Breast epithelium (tissue), 4 donors: ENCODE measurements around the gene SDR9C7. TPM values are rescaled to one million over a fixed set of nuclear protein-coding genes. Genes with fewer than 3 reads are reported as not detected.

Experiments used
- DNase-seq, 2 donors: peaks; one replicate each; pipeline ENCODE4 v3.0.0-alpha.2; 2019; ENCODE audit warnings: low spot score in 2 of 2
- H3K27ac ChIP-seq, 2 donors: fragments of 200-600 bp; sonication (generic) in 1 of 2; one replicate each; pipeline ENCODE4 v1.5.1; 2016 to 2019; ENCODE audit warnings: mild to moderate bottlenecking in 1 of 2
- H3K27me3 ChIP-seq, 2 donors: fragments of 200-600 bp; sonication (generic) in 1 of 2; one replicate each; pipeline versions ENCODE4 v1.5.1 to v1.6.0; 2017 to 2019; ENCODE audit warnings: control low read depth in 1 of 2, mild to moderate bottlenecking in 1 of 2
- H3K36me3 ChIP-seq: fragments of 200-600 bp; one replicate; pipeline ENCODE4 v1.5.1; 2019
- H3K4me1 ChIP-seq, 2 donors: fragments of 200-600 bp; sonication (generic); one replicate each; pipeline ENCODE4 v1.5.1; 2016 to 2019; ENCODE audit warnings: control low read depth in 1 of 2
- H3K4me3 ChIP-seq, 3 donors: fragments of 200-600 bp; sonication (generic); 1 replicate in 2 of 3; 2 replicates in 1 of 3; pipeline ENCODE4 v1.5.1; 2016 to 2019; ENCODE audit warnings: mild to moderate bottlenecking in 3 of 3, moderate library complexity in 2 of 3
- H3K9me3 ChIP-seq, 2 donors: fragments of 200-600 bp; sonication (generic) in 1 of 2; one replicate each; pipeline ENCODE4 v1.5.1; 2016 to 2019; ENCODE audit warnings: control low read depth in 1 of 2
- POLR2A ChIP-seq: fragments of 450-650 bp; IDR thresholded peaks from one replicate; pipeline ENCODE4 v1.6.1; 2016; ENCODE audit warnings: antibody characterized with exemption, mild to moderate bottlenecking, moderate library complexity
- POLR2AphosphoS5 ChIP-seq, 3 donors: sonication (generic); formaldehyde crosslinking; IDR thresholded peaks; one replicate each; pipeline ENCODE4 v1.6.1; 2017; ENCODE audit warnings: antibody characterized with exemption in 3 of 3
- intact Hi-C: fragments of 100-400 bp; cut with DNase I; formaldehyde crosslinking; loops from one replicate; pipeline ENCODE4 v1.15.1; 2023; ENCODE audit warnings: low total_unique reads
- total RNA-seq, 3 donors: library from RNA; depleted of rRNA; stranded (reverse); fragments of >200 nt; gene quantifications; one replicate each; pipeline ENCODE4 v1.1.0, GENCODE V29; 2016
- TF ChIP-seq, protein P1 (sequence below), 3 donors: fragments of 450-650 bp; IDR thresholded peaks; one replicate each; pipeline ENCODE4 v1.5.1; 2016 to 2017; ENCODE audit warnings: antibody characterized with exemption in 3 of 3, mild to moderate bottlenecking in 3 of 3, moderate library complexity in 3 of 3

SDR9C7 gene
- total RNA-seq, 3 donors from 2014 or later = not detected

DNA sequence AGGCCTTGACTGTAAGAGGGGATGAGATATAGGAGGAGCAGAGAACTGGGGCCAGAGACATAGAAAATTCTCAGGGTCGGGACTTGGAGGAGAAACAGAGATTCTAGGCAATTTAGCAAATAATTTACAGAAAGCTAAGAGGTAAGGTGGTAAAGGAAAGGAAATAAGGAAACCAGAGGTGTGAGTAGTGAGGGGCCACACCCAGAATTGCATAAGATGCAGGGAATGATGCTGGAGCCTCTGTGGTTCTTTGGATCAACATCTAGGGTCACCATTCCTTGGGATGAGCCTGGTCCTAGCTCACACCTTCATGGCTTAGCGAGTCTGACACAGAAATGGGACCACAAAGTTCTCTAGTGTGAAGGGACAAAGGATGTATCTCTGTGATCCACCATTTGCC is 949 bp upstream of the SDR9C7 start:
- no peak for TF ChIP-seq POLR2AphosphoS5 (IDR thresholded peaks at IDR 0.05)
- TF ChIP-seq POLR2A = no peak
- TF ChIP-seq, protein P1, sequence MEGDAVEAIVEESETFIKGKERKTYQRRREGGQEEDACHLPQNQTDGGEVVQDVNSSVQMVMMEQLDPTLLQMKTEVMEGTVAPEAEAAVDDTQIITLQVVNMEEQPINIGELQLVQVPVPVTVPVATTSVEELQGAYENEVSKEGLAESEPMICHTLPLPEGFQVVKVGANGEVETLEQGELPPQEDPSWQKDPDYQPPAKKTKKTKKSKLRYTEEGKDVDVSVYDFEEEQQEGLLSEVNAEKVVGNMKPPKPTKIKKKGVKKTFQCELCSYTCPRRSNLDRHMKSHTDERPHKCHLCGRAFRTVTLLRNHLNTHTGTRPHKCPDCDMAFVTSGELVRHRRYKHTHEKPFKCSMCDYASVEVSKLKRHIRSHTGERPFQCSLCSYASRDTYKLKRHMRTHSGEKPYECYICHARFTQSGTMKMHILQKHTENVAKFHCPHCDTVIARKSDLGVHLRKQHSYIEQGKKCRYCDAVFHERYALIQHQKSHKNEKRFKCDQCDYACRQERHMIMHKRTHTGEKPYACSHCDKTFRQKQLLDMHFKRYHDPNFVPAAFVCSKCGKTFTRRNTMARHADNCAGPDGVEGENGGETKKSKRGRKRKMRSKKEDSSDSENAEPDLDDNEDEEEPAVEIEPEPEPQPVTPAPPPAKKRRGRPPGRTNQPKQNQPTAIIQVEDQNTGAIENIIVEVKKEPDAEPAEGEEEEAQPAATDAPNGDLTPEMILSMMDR (IDR thresholded peaks at IDR 0.05) = no peak
- DNase-seq = no peak
- H3K27ac ChIP-seq = no peak overlapping the region
- intact Hi-C loops = no loop called here
- no peaks in the 10 kb centered on the region for H3K9me3 ChIP-seq
- H3K36me3 ChIP-seq = no peaks in the 10 kb centered on the region
- H3K4me3 ChIP-seq = no peak overlapping the region
- H3K27me3 ChIP-seq = no peaks in the 10 kb centered on the region
- no peaks in the 10 kb centered on the region for H3K4me1 ChIP-seq

DNA sequence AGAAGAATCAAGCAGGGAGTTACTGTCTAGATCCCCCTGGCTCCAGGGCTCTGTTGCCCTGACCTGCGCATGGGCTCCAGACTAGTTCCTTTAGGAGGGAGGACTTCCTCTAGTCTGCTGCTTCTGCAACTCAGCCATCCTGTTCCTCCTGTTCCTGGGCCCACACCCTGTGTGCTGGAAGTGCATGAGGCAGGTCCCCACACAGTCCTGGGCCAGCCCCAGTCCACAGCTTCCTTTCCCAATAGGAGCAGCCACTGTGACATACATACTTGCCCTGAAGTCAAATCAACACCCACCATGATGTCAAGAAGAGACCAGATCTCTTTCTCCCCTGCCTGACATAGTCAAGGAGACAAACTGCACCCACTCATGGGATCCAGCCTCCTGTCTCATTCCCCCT is 1.3 kb downstream of the SDR9C7 start:
- Histone ChIP-seq H3K9me3 (no peaks in the 10 kb centered on the region), H3K36me3 (no peaks in the 10 kb centered on the region), H3K4me3 (no peak overlapping the region), H3K27me3 (no peaks in the 10 kb centered on the region), H3K27ac (no peak overlapping the region), H3K4me1 (no peaks in the 10 kb centered on the region)
- TF ChIP-seq POLR2A (no peak), POLR2AphosphoS5 (IDR thresholded peaks at IDR 0.05) (no peak)
- TF ChIP-seq, protein P1 (IDR thresholded peaks at IDR 0.05) = no peak
- DNase-seq = no peak
- intact Hi-C loops = no loop called here

DNA sequence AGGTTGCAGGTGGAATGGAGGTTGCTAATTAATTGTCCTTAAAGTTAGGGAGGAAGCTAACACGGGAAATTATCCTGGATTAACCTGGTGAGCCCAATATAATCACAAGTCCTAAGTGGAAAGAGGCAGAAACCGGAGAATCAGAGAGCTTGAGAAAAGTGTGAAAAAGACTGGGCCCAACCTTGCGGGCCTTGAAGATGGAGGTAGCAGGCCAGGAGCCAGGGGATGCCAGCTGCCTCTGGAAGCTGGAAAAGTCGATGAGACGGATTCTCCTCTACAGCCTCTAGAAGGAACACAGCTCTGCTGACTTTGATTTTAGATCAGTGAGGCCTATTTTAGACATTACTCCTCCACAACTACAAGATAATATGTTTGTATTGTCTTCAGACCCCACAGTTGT is 2.1 kb downstream of the SDR9C7 start:
- Histone ChIP-seq H3K27ac (no peak overlapping the region), H3K9me3 (no peaks in the 10 kb centered on the region), H3K4me1 (no peaks in the 10 kb centered on the region), H3K4me3 (no peak overlapping the region), H3K36me3 (no peaks in the 10 kb centered on the region), H3K27me3 (no peaks in the 10 kb centered on the region)
- intact Hi-C loops = no loop called here
- TF ChIP-seq POLR2AphosphoS5 (IDR thresholded peaks at IDR 0.05) (no peak), POLR2A (no peak)
- TF ChIP-seq, protein P1 (IDR thresholded peaks at IDR 0.05) = no peak
- no peak for DNase-seq

DNA sequence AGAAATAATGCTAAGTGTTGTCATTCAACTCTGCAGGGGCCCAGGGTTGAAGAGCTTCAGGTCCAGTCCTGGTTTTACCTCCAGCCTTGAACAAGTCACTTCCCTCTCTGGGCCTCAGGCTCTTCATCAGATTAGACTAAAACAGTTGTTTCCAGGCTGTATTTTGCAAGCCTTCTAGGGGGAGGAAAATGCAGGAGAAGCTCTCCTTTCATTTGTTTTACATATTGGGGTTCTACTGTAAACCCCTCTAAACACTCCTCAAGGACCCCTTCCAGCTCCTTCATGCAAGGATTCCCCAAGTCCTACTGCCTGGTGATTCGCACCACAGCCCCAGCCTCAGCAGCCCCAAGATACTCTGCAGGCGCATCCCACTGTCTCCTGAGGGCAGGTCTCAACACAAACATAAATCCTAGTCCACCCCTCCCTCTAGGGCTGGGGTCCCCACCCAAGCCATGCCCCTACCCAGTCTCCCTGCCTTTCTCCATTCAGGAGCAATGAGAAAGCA is 2.7 kb downstream of the SDR9C7 start:
- H3K4me3 ChIP-seq = no peak overlapping the region
- intact Hi-C loops = no loop called here
- no peaks in the 10 kb centered on the region for H3K27me3 ChIP-seq
- DNase-seq = no peak
- no peaks in the 10 kb centered on the region for H3K36me3 ChIP-seq
- no peaks in the 10 kb centered on the region for H3K4me1 ChIP-seq
- H3K27ac ChIP-seq = no peak overlapping the region
- TF ChIP-seq, protein P1 (IDR thresholded peaks at IDR 0.05) = no peak
- no peak for TF ChIP-seq POLR2AphosphoS5 (IDR thresholded peaks at IDR 0.05)
- no peak for TF ChIP-seq POLR2A
- H3K9me3 ChIP-seq = no peaks in the 10 kb centered on the region

DNA sequence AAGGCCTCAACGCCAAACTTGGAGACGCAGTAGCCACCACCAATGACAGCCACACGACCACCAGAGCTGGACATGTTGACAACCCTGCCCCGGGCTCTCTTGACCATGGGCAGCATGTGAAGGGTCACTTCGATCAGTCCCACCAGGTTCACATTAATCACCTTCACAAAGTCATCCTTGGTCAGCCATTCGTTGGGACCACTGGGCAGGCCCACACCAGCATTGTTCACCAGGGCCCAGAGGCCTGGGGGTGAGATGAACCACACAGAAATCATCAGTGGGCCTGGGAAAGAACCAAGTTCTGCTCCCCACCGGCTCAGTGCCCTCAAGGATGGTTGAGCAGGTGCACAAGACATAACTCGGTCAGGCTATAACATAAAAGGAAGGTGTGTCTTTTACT is 4.0 kb downstream of the SDR9C7 start:
- Histone ChIP-seq H3K36me3 (no peaks in the 10 kb centered on the region), H3K27me3 (no peaks in the 10 kb centered on the region), H3K27ac (no peak overlapping the region), H3K4me3 (no peak overlapping the region), H3K4me1 (no peaks in the 10 kb centered on the region), H3K9me3 (no peaks in the 10 kb centered on the region)
- DNase-seq = no peak
- TF ChIP-seq, protein P1 (IDR thresholded peaks at IDR 0.05) = no peak
- TF ChIP-seq POLR2AphosphoS5 (IDR thresholded peaks at IDR 0.05) (no peak), POLR2A (no peak)
- intact Hi-C loops = no loop called here
